Measurements from ENCODE around the gene PTPN6. TPM values are rescaled to one million over a fixed set of nuclear protein-coding genes. Genes with fewer than 3 reads are reported as not detected.

Gene PTPN6
- total and polyA plus RNA-seq, 4 donors: 38.2 to 222 (median 170) TPM

DNA sequence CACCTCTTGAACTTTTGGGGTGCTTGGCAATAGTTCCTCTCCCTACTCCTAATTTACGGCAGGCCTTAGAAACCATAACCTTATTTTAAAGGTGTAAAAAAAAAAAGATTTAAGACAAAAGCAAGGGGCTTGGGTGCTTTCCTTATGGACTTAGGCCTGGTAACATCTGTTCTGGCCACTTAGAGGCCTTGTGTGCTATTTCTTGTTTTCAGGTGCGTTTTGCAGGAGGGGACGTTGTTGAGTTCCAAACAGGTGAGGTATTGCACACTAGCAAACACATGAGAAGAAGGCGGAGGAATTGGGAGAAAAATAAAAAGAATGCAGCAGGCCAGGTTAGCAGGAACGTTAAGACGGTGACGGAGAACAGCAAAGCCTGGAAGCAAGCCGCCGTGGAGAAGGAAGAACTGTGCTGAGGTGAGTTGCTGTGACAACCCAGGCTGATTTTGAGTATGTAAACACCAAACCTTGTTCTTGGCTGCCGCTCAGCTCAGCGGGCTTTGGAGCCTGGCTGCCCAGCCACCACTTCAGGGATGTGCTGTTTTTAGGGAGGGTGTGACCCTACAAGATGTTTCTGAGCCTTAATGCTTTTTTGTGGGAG lies 36.9 kb downstream of the PTPN6 start:
- WGBS, 2 donors: 69 to 88% methylated on average over 11 of the region's 11 CpGs
- TF ChIP-seq, protein P1, sequence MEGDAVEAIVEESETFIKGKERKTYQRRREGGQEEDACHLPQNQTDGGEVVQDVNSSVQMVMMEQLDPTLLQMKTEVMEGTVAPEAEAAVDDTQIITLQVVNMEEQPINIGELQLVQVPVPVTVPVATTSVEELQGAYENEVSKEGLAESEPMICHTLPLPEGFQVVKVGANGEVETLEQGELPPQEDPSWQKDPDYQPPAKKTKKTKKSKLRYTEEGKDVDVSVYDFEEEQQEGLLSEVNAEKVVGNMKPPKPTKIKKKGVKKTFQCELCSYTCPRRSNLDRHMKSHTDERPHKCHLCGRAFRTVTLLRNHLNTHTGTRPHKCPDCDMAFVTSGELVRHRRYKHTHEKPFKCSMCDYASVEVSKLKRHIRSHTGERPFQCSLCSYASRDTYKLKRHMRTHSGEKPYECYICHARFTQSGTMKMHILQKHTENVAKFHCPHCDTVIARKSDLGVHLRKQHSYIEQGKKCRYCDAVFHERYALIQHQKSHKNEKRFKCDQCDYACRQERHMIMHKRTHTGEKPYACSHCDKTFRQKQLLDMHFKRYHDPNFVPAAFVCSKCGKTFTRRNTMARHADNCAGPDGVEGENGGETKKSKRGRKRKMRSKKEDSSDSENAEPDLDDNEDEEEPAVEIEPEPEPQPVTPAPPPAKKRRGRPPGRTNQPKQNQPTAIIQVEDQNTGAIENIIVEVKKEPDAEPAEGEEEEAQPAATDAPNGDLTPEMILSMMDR (IDR thresholded peaks at IDR 0.05; ENCODE audit: control extremely low read depth, extremely low read depth): no peak
- Histone ChIP-seq H3K27me3 (ENCODE audit: control insufficient read depth in 3 of 3, insufficient read depth in 3 of 3, low read length in 2 of 3) (no peaks in the 10 kb centered on the region), H3K9ac (ENCODE audit: insufficient read depth in 1 of 2, low read length in 2 of 2) (peak overlapping the region; percentile 16 to 72), H3K36me3 (ENCODE audit: control insufficient read depth in 4 of 4, insufficient read depth in 4 of 4, low read length in 4 of 4) (peaks cover 2 to 14% (median 7%) of the 10 kb centered on the region in 4 donors), H3K4me1 (ENCODE audit: control insufficient read depth in 5 of 5, insufficient read depth in 5 of 5, low read length in 5 of 5) (peaks cover 0 to 3% (median 0%) of the 10 kb centered on the region in 5 donors), H3K27ac (ENCODE audit: low read depth in 1 of 2, low read length in 1 of 2) (peak overlapping the region in 1 of 2 donors; percentile 93), H3K4me3 (no peak overlapping the region), H3K9me3 (ENCODE audit: control insufficient read depth in 4 of 4, insufficient read depth in 3 of 4, low read length in 3 of 4) (no peaks in the 10 kb centered on the region)
- peak; percentile 84 for ATAC-seq (ENCODE audit: insufficient read depth, low FRiP score)
- peak; percentile 65 to 84 (median 70) for DNase-seq

DNA sequence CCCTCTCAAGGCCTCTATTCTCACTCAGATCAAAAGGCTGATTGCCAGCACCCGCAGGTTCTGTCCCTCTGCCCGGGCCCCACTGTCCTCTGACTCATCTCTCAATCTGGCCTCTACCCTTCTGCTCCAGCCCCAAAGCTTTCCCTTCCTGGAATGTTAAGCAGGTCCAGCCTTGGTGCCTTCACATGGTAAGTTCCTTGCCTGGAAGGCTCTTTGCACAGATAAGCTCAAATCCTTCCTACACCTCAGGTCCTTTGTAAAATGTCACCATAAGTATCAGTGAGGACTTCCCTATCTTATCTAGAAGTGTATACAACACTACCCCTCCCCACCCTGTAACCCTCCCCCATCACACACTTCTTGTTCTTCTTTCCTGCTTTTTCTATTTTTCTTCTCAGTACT lies 44.9 kb downstream of the PTPN6 start:
- Histone ChIP-seq H3K27ac (ENCODE audit: low read depth in 1 of 2, low read length in 1 of 2) (no peak overlapping the region), H3K4me1 (ENCODE audit: control insufficient read depth in 5 of 5, insufficient read depth in 5 of 5, low read length in 5 of 5) (peaks cover 0 to 8% (median 0%) of the 10 kb centered on the region in 5 donors), H3K9ac (ENCODE audit: insufficient read depth in 1 of 2, low read length in 2 of 2) (no peak overlapping the region), H3K36me3 (ENCODE audit: control insufficient read depth in 4 of 4, insufficient read depth in 4 of 4, low read length in 4 of 4) (peaks cover 4 to 19% (median 8%) of the 10 kb centered on the region in 4 donors), H3K4me3 (no peak overlapping the region), H3K9me3 (ENCODE audit: control insufficient read depth in 4 of 4, insufficient read depth in 3 of 4, low read length in 3 of 4) (no peaks in the 10 kb centered on the region), H3K27me3 (ENCODE audit: control insufficient read depth in 3 of 3, insufficient read depth in 3 of 3, low read length in 2 of 3) (no peaks in the 10 kb centered on the region)
- DNase-seq (no peak), ATAC-seq (ENCODE audit: insufficient read depth, low FRiP score) (no peak)
- 48 to 87% methylated on average over 2 of the region's 2 CpGs for WGBS, 2 donors
- TF ChIP-seq, protein P1 (IDR thresholded peaks at IDR 0.05; ENCODE audit: control extremely low read depth, extremely low read depth): no peak

DNA sequence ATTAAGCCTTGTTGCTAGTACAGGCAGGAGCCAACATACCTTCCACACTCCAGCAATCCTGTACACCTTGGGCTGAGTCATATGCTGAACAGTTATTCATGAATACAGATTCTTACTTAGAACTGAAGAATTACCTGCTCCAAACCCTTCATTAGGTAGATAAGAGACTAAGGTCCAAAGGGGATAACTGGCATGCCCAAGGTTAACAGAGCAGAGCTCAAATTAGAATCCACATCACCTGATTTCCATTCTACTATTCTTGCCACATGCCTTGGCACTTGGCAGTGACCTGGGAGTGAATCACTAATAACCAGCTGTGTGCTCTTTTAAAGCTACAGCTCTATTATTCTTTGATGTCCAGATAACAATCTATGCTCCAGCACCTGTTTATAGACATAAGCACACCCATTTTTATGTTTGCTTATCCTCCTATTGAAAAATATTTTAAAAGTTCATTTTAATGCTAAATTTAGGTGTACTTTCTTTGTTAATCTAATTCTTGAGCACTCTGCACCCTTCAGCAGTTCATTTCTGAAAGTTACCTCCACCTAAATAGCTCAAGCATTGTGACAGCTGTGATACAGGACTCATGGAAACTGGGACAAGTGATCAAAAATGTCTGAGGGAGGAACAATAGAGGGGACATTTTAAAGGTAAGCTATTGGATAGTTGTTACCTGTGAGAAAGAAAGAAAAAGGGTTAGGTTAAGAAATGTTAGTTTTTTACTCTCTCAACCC lies 47.7 kb downstream of the PTPN6 start:
- Histone ChIP-seq H3K4me3 (no peak overlapping the region), H3K9ac (ENCODE audit: insufficient read depth in 1 of 2, low read length in 2 of 2) (no peak overlapping the region), H3K4me1 (ENCODE audit: control insufficient read depth in 5 of 5, insufficient read depth in 5 of 5, low read length in 5 of 5) (peaks cover 0 to 8% (median 0%) of the 10 kb centered on the region in 5 donors), H3K36me3 (ENCODE audit: control insufficient read depth in 4 of 4, insufficient read depth in 4 of 4, low read length in 4 of 4) (peaks cover 4 to 22% (median 7%) of the 10 kb centered on the region in 4 donors), H3K27me3 (ENCODE audit: control insufficient read depth in 3 of 3, insufficient read depth in 3 of 3, low read length in 2 of 3) (no peaks in the 10 kb centered on the region), H3K27ac (ENCODE audit: low read depth in 1 of 2, low read length in 1 of 2) (peak overlapping the region in 1 of 2 donors; percentile 75), H3K9me3 (ENCODE audit: control insufficient read depth in 4 of 4, insufficient read depth in 3 of 4, low read length in 3 of 4) (no peaks in the 10 kb centered on the region)
- TF ChIP-seq, protein P1 (IDR thresholded peaks at IDR 0.05; ENCODE audit: control extremely low read depth, extremely low read depth): no peak
- ATAC-seq (ENCODE audit: insufficient read depth, low FRiP score) (peak; percentile 21), DNase-seq (no peak)
